Neural progenitor cell (in vitro differentiated cells): Measurements from ENCODE around the gene KRTAP10-3. TPM values are rescaled to one million over a fixed set of nuclear protein-coding genes. Genes with fewer than 3 reads are reported as not detected.

Experiments used
- DNase-seq: peaks from one replicate; pipeline ENCODE4 v3.0.0-alpha.2; 2016; ENCODE audit warnings: low spot score
- H2AFZ ChIP-seq: fragments of 200-600 bp; sonication (generic); replicated peaks from 2 replicates; pipeline ENCODE4 v1.6.1; 2016; ENCODE audit warnings: antibody characterized with exemption
- H3F3A ChIP-seq: fragments of 200-600 bp; sonication (generic); 2 replicates; pipeline ENCODE4 v1.6.1; 2016; ENCODE audit warnings: antibody characterized with exemption, low read depth
- H3K27ac ChIP-seq: fragments of 200-600 bp; sonication (generic); 2 replicates; pipeline ENCODE4 v1.5.1; 2016; ENCODE audit warnings: mild to moderate bottlenecking
- H3K27me3 ChIP-seq: fragments of 200-600 bp; sonication (generic); 2 replicates; pipeline ENCODE4 v1.6.1; 2016; ENCODE audit warnings: mild to moderate bottlenecking, moderate library complexity
- H3K36me3 ChIP-seq: fragments of 200-600 bp; sonication (generic); 2 replicates; pipeline ENCODE4 v1.5.1; 2016
- H3K4me1 ChIP-seq: fragments of 200-600 bp; sonication (generic); 2 replicates; pipeline ENCODE4 v1.6.1; 2016; ENCODE audit warnings: mixed run types
- H3K4me2 ChIP-seq: fragments of 200-600 bp; sonication (generic); 2 replicates; pipeline ENCODE4 v1.6.1; 2016
- H3K4me3 ChIP-seq: fragments of 200-600 bp; sonication (generic); 2 replicates; pipeline ENCODE4 v1.5.1; 2016
- H3K79me2 ChIP-seq: fragments of 200-600 bp; sonication (generic); 2 replicates; pipeline ENCODE4 v1.6.1; 2016; ENCODE audit warnings: low read depth
- H3K9ac ChIP-seq: fragments of 200-600 bp; sonication (generic); 2 replicates; pipeline ENCODE4 v1.6.1; 2016
- H3K9me3 ChIP-seq: fragments of 200-600 bp; sonication (generic); 2 replicates; pipeline ENCODE4 v1.5.1; 2016; ENCODE audit warnings: low read depth
- H4K20me1 ChIP-seq: fragments of 200-600 bp; sonication (generic); 2 replicates; pipeline ENCODE4 v1.6.1; 2016; ENCODE audit warnings: low read depth
- H3K27ac Mint-ChIP-seq: 3 replicates; pipeline ENCODE4 v1.8.0; 2021; ENCODE audit warnings: mixed read lengths
- H3K27me3 Mint-ChIP-seq: 2 replicates; pipeline ENCODE4 v1.8.0; 2022; ENCODE audit warnings: low read depth, mild to moderate bottlenecking, inconsistent platforms, moderate library complexity, mixed read lengths; ENCODE audit not compliant: insufficient read depth
- H3K36me3 Mint-ChIP-seq: 3 replicates; pipeline ENCODE4 v1.8.0; 2021; ENCODE audit warnings: mixed read lengths
- H3K4me1 Mint-ChIP-seq: 3 replicates; pipeline ENCODE4 v1.8.0; 2021; ENCODE audit warnings: mixed read lengths
- H3K4me3 Mint-ChIP-seq: 3 replicates; pipeline ENCODE4 v1.8.0; 2021; ENCODE audit warnings: mild to moderate bottlenecking, moderate library complexity, mixed read lengths
- H3K9me3 Mint-ChIP-seq: 3 replicates; pipeline ENCODE4 v1.8.0; 2020; ENCODE audit warnings: mixed read lengths
- CTCF ChIP-seq: fragments of 200-600 bp; sonication (generic); IDR thresholded peaks from 2 replicates; pipeline ENCODE4 v1.5.1; 2017; ENCODE audit warnings: antibody characterized with exemption, mild to moderate bottlenecking
- EZH2 ChIP-seq: fragments of 200-600 bp; sonication (generic); IDR thresholded peaks from 2 replicates; pipeline ENCODE4 v1.6.1; 2017; ENCODE audit warnings: antibody characterized with exemption, mild to moderate bottlenecking, moderate library complexity
- EZH2phosphoT487 ChIP-seq: fragments of 200-600 bp; sonication (generic); IDR thresholded peaks from 2 replicates; pipeline ENCODE4 v1.6.1; 2017; ENCODE audit warnings: antibody characterized with exemption
- total RNA-seq: library from RNA; depleted of rRNA; stranded (reverse); fragments of >200 nt; gene quantifications from 2 replicates; pipeline ENCODE4 v1.2.3, GENCODE V29; 2015; ENCODE audit warnings: low replicate concordance

Gene KRTAP10-3
- total RNA-seq, 1 donor from 2014 or later, result not detected

GRCh38 chr21:44539991-44540666 lies 18.5 kb downstream of the KRTAP10-3 start, which contains the start of gene KRTAP10-1:
TSS of gene KRTAP10-1 (minus strand) at chr21:44540195. CDS start at chr21:44540150, 45 bp downstream.
- H2AFZ ChIP-seq, result no peak within 1 kb of the TSS
- no peak within 1 kb of the TSS for H3K4me3 ChIP-seq
- Mint-ChIP-seq H3K36me3 (no peaks in the 10 kb centered on the region), H3K4me3 (no peak within 1 kb of the TSS), H3K27ac (no peak within 1 kb of the TSS), H3K9me3 (peaks cover 4% of the 10 kb centered on the region), H3K4me1 (no peaks in the 10 kb centered on the region), H3K27me3 (no peaks in the 10 kb centered on the region)
- no peak for DNase-seq
- H4K20me1 ChIP-seq, result no peaks in the 10 kb centered on the region
- no peak within 1 kb of the TSS for H3K27ac ChIP-seq
- no peaks in the 10 kb centered on the region for H3K4me1 ChIP-seq
- H3K36me3 ChIP-seq, result no peaks in the 10 kb centered on the region
- no peak within 1 kb of the TSS for H3K4me2 ChIP-seq
- H3K9ac ChIP-seq, result no peak within 1 kb of the TSS
- H3F3A ChIP-seq, result no peaks in the 10 kb centered on the region
- H3K79me2 ChIP-seq, result no peaks in the 10 kb centered on the region
- H3K27me3 ChIP-seq, result no peaks in the 10 kb centered on the region
- H3K9me3 ChIP-seq, result peaks cover 11% of the 10 kb centered on the region
- no peak for TF ChIP-seq CTCF
- no peak for TF ChIP-seq EZH2
- no peak for TF ChIP-seq EZH2phosphoT487

DNA sequence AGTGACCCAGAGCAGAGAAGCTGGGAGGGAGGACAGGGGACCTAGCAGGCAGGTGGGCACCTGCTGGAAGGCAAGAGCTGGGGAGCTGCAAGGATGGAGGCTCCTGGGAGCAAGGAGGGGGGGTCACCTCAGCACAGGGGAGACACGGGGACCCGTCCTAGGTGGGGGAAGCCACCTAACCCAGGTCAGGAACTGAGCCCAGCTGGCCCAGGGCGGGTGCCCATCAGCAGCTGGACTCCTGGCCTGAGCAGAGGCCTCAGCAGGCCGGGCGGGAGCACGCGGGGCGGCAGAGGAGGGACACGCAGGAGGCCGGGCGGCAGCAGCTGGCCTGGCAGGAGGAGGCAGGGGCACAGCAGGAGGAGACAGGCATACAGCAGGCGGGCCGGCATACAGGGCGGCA lies 19.5 kb downstream of the KRTAP10-3 start:
- Histone ChIP-seq H2AFZ (no peak overlapping the region), H3F3A (no peaks in the 10 kb centered on the region), H4K20me1 (no peaks in the 10 kb centered on the region), H3K4me3 (no peak overlapping the region), H3K79me2 (no peaks in the 10 kb centered on the region), H3K36me3 (no peaks in the 10 kb centered on the region), H3K27me3 (no peaks in the 10 kb centered on the region), H3K9me3 (peaks cover 11% of the 10 kb centered on the region), H3K4me2 (no peak overlapping the region), H3K4me1 (no peaks in the 10 kb centered on the region), H3K9ac (no peak overlapping the region), H3K27ac (no peak overlapping the region)
- peaks cover 4% of the 10 kb centered on the region for H3K27me3 Mint-ChIP-seq
- H3K9me3 Mint-ChIP-seq, result peaks cover 2% of the 10 kb centered on the region
- DNase-seq, result no peak
- H3K4me1 Mint-ChIP-seq, result no peaks in the 10 kb centered on the region
- H3K4me3 Mint-ChIP-seq, result no peak overlapping the region
- H3K36me3 Mint-ChIP-seq, result no peaks in the 10 kb centered on the region
- TF ChIP-seq EZH2phosphoT487 (no peak), CTCF (no peak), EZH2 (no peak)
- H3K27ac Mint-ChIP-seq, result peak overlapping the region; percentile 61

DNA sequence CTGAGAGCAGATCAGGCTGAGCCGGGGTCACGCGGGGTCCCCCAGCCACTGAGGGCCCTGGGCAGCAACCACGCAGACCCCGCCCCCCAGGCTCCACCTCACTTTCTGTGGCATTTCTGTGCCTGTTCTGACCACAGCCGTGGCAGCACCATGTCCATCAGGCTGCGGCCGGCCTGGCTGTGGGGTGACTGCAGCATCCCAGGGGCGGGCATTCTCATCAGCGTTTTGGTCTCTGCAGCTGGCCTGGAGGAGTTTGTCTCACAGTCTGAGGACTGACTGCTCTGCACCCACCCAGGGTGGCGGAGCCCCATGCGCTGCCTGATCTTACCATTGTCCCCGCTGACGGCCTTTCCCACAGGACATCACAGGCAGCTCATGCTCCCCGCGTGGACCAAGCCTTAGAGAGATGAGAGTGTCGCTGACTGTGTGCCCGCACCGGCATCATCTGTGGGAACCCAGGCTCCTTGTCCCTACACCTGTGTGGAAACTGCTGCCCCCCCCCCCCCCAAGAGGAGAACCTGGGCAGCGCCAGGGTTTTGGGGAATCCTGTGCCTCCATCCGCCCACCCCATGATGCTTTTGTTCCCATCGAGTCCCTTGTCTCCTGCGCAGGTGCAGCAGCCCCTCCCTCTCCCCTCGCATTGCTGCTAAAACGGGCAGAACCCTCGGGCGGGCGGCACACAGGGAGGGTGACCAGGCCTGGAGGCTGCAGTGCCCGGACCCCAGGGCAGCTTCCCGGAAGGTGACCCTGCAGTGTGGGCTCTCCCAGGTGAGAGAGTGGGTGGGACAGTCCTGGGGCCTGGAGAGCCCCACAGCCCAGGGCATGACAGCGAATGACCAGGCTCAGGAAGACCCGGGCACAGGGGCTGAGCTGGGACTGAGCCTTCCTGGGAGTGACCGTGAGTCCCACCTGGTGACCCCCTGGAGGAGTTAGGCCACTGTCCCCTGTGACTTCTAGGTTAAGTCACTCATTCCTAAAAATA lies 20.4 kb downstream of the KRTAP10-3 start:
- Histone ChIP-seq H2AFZ (no peak overlapping the region), H3K9me3 (peaks cover 10% of the 10 kb centered on the region), H4K20me1 (no peaks in the 10 kb centered on the region), H3K79me2 (no peaks in the 10 kb centered on the region), H3K27ac (no peak overlapping the region), H3K27me3 (no peaks in the 10 kb centered on the region), H3K4me1 (no peaks in the 10 kb centered on the region), H3K36me3 (no peaks in the 10 kb centered on the region), H3K4me2 (no peak overlapping the region), H3K9ac (no peak overlapping the region), H3K4me3 (no peak overlapping the region), H3F3A (no peaks in the 10 kb centered on the region)
- Mint-ChIP-seq H3K27ac (peak overlapping the region; percentile 64), H3K4me3 (no peak overlapping the region), H3K36me3 (no peaks in the 10 kb centered on the region), H3K27me3 (peaks cover 5% of the 10 kb centered on the region), H3K9me3 (peaks cover 2% of the 10 kb centered on the region), H3K4me1 (no peaks in the 10 kb centered on the region)
- DNase-seq, result no peak
- no peak for TF ChIP-seq EZH2phosphoT487
- no peak for TF ChIP-seq CTCF
- no peak for TF ChIP-seq EZH2
